GM12878 (cell line): ENCODE data around the gene DLG2. TPM values are rescaled to one million over a fixed set of nuclear protein-coding genes. Genes with fewer than 3 reads are reported as not detected.

Experiments
- ATAC-seq: fragments of 200-7000 bp; cut with Tn5 transposase; 3 replicates; pipeline ENCODE4 v1.9.1; 2020; ENCODE audit warnings: mild to moderate bottlenecking, moderate library complexity
- BruUV-seq: library from RNA; stranded (reverse); fragments of 400-500 nt; replicated peaks from 2 replicates; lab custom pipeline; 2021; lab: Mats Ljungman, UMichigan
- CTCF ChIA-PET: fragments of 300-600 bp; sonication (Branson Sonifier 250); formaldehyde crosslinking; extraction: SDS; loops from one replicate; lab custom pipeline; 2021; ENCODE audit warnings: inconsistent platforms; lab: Yijun Ruan, JAX
- POLR2A ChIA-PET: fragments of 350-600 bp; formaldehyde crosslinking; extraction: SDS; loops from one replicate; lab custom pipeline; 2021; ENCODE audit warnings: inconsistent platforms; lab: Charles Lee
- RAD21 ChIA-PET: fragments of 300-600 bp; sonication (Branson Sonifier 250); formaldehyde crosslinking; loops from one replicate; lab custom pipeline; 2023; ENCODE audit warnings: antibody characterized with exemption; ENCODE audit not compliant: unreplicated experiment; lab: Charles Lee
- SMC1A ChIA-PET: fragments of 300-600 bp; sonication (Branson Sonifier 250); formaldehyde crosslinking; loops from one replicate; lab custom pipeline; 2023; ENCODE audit not compliant: unreplicated experiment, uncharacterized antibody; lab: Charles Lee
- DNase-seq: peaks from one replicate; pipeline ENCODE4 v3.0.0-alpha.2; 2011; ENCODE audit warnings: low read depth, low spot score
- FAIRE-seq: peaks from 3 replicates; lab custom pipeline; 2011; peaks lifted over from hg19 to GRCh38; lab: Jason Lieb, UNC
- H2AFZ ChIP-seq: 2 replicates; pipeline ENCODE4 v1.6.0; 2011; ENCODE audit warnings: low read depth, low read length, control low read depth; ENCODE audit not compliant: control insufficient read depth
- H3K27ac ChIP-seq: 2 replicates; pipeline ENCODE4 v1.5.1; 2011; ENCODE audit warnings: control low read depth; ENCODE audit not compliant: control insufficient read depth, insufficient read depth
- H3K27me3 ChIP-seq, 2 experiments: replicated peaks in 1 of 2; 2 replicates each; pipeline versions ENCODE4 v1.6.0 to v1.6.1; 2011; ENCODE audit warnings: low read length in 1 of 2; ENCODE audit not compliant: control insufficient read depth in 2 of 2, insufficient read depth in 2 of 2
- H3K36me3 ChIP-seq, 2 experiments: 2 replicates each; pipeline ENCODE4 v1.5.1; 2011; ENCODE audit warnings: low read length in 1 of 2; ENCODE audit not compliant: control insufficient read depth in 2 of 2, insufficient read depth in 2 of 2
- H3K4me1 ChIP-seq: 2 replicates; pipeline ENCODE4 v1.6.1; 2011; ENCODE audit warnings: mild to moderate bottlenecking, low read length, moderate library complexity, mixed read lengths; ENCODE audit not compliant: control insufficient read depth, insufficient read depth
- H3K4me2 ChIP-seq: 2 replicates; pipeline ENCODE4 v1.6.0; 2011; ENCODE audit warnings: control low read depth; ENCODE audit not compliant: control insufficient read depth, insufficient read depth
- H3K4me3 ChIP-seq: fragments of 200-600 bp; sonication (generic); 2 replicates; pipeline ENCODE4 v1.5.1; 2016
- H3K79me2 ChIP-seq: 2 replicates; pipeline ENCODE4 v1.6.0; 2011; ENCODE audit warnings: low read length; ENCODE audit not compliant: control insufficient read depth, insufficient read depth
- H3K9ac ChIP-seq: 2 replicates; pipeline ENCODE4 v1.8.0; 2011; ENCODE audit warnings: low read length, control low read depth, mixed read lengths; ENCODE audit not compliant: control insufficient read depth, insufficient read depth
- H3K9me3 ChIP-seq: replicated peaks from 3 replicates; pipeline ENCODE4 v1.5.1; 2011; ENCODE audit warnings: mild to moderate bottlenecking, low read length; ENCODE audit not compliant: control insufficient read depth, insufficient read depth
- H4K20me1 ChIP-seq: 2 replicates; pipeline ENCODE4 v1.6.0; 2011; ENCODE audit not compliant: control insufficient read depth, insufficient read depth
- CBX3 ChIP-seq: fragments of 200-600 bp; sonication (generic); IDR thresholded peaks from 2 replicates; pipeline ENCODE4 v1.6.1; 2016; ENCODE audit warnings: low read depth, borderline replicate concordance
- MYC ChIP-seq: IDR thresholded peaks from 2 replicates; pipeline ENCODE4 v1.6.1; 2011; ENCODE audit warnings: mild to moderate bottlenecking, low read length, moderate library complexity, inconsistent platforms; ENCODE audit not compliant: insufficient read depth, insufficient replicate concordance, insufficient read length, severe bottlenecking
- PKNOX1 ChIP-seq: fragments of 450-650 bp; IDR thresholded peaks from 2 replicates; pipeline ENCODE4 v1.6.1; 2016; ENCODE audit warnings: mild to moderate bottlenecking
- RCOR1 ChIP-seq: conservative IDR thresholded peaks from 2 replicates; pipeline ENCODE4 v1.6.1; 2012; ENCODE audit warnings: low read depth, low read length, improper control_type of control experiment
- RELB ChIP-seq: fragments of 450-650 bp; IDR thresholded peaks from 2 replicates; pipeline ENCODE4 v1.6.1; 2017; ENCODE audit warnings: low read depth, mild to moderate bottlenecking, moderate library complexity
- WRNIP1 ChIP-seq: IDR thresholded peaks from 2 replicates; pipeline ENCODE4 v1.6.1; 2011; ENCODE audit warnings: low read depth, low read length, improper control_type of control experiment, borderline replicate concordance
- YY1 ChIP-seq: IDR thresholded peaks from 2 replicates; pipeline ENCODE4 v1.6.1; 2011; ENCODE audit warnings: low read depth, mild to moderate bottlenecking, low read length
- WGBS: methylation state at CpG from one replicate; pipeline ENCODE4 v1.1.6; 2016; ENCODE audit warnings: low lambda C conversion rate; ENCODE audit not compliant: insufficient replicate concordance, insufficient coverage; ENCODE audit errors: missing lambda C conversion rate; 5-methylcytosine and 5-hydroxymethylcytosine counted together
- in situ Hi-C: fragments of 300-500 bp; cut with MboI; formaldehyde crosslinking; loops from 9 replicates; pipeline ENCODE4 v1.14.3; 2018; ENCODE audit warnings: mixed read lengths
- intact Hi-C: fragments of 100-400 bp; cut with micrococcal nuclease; formaldehyde crosslinking; loops from one replicate; pipeline ENCODE4 v1.14.2; 2022; ENCODE audit not compliant: unreplicated experiment
- polyA plus RNA-seq, 11 experiments: library from polyadenylated mRNA; depleted of rRNA in 4 of 11; unstranded in 6 of 11; stranded (reverse) in 5 of 11; fragments of >200 nt; fragmentation: Nextera tagmentation in 4 of 11; fragmentation: Illumina TruSeq in 1 of 11; extraction: Ambion mirVana in 4 of 11; extraction: Trizol in 1 of 11; gene quantifications; 1 replicate in 1 of 11; 2 replicates in 10 of 11; pipeline versions ENCODE4 v1.2.1 to v1.2.3, GENCODE V29; 2011 to 2016; ENCODE audit warnings: inconsistent platforms in 2 of 11, missing spikeins in 2 of 11, low read depth in 1 of 11
- total RNA-seq, 4 experiments: library from RNA; depleted of rRNA in 3 of 4; stranded (reverse); fragments of >200 nt in 3 of 4; fragmentation: Illumina TruSeq in 1 of 4; extraction: Trizol in 1 of 4; gene quantifications; 2 replicates each; pipeline versions ENCODE4 v1.2.1 to v1.2.3, GENCODE V29; 2013 to 2021

DLG2 gene
- total and polyA plus RNA-seq, 10 of the 15 experiments (the other 5 are each of a cell fraction or from before 2014, with no cell fraction given): 0.09 to 0.98 (median 0.35) TPM

- Histone ChIP-seq H3K27me3 (no peaks in the 10 kb centered on the region), H3K4me1 (no peaks in the 10 kb centered on the region), H3K4me3 (no peak overlapping the region), H3K4me2 (no peak overlapping the region), H2AFZ (no peak overlapping the region), H3K36me3 (no peaks in the 10 kb centered on the region), H3K9ac (no peak overlapping the region), H3K9me3 (no peaks in the 10 kb centered on the region), H4K20me1 (no peaks in the 10 kb centered on the region), H3K27ac (no peak overlapping the region), H3K79me2 (no peaks in the 10 kb centered on the region)
- CTCF ChIA-PET: no interaction called here
- SMC1A ChIA-PET: interaction anchor here (0.6 kb wide), 1 partner anchor 51 kb away, joined by 3 read pairs; no protein-coding TSS in a partner anchor
- 0% methylated on average over 2 of the region's 2 CpGs for WGBS
- DNase-seq (no peak), ATAC-seq (no peak), FAIRE-seq (no peak)
- intact Hi-C loops: no loop called here
- in situ Hi-C loops: no loop called here
- no peak for TF ChIP-seq MYC
- TF ChIP-seq RELB: no peak
- TF ChIP-seq PKNOX1: no peak
- TF ChIP-seq CBX3: no peak
- no peak for TF ChIP-seq YY1
- no peak for TF ChIP-seq RCOR1
- no peak for TF ChIP-seq WRNIP1
- RAD21 ChIA-PET: no interaction called here
- POLR2A ChIA-PET: no interaction called here
- no TSS peak for BruUV-seq
Measured at GRCh38 chr11:85394283-85394682, 232.9 kb downstream of the DLG2 start.
